Measurements from ENCODE around the gene C1GALT1. TPM values are rescaled to one million over a fixed set of nuclear protein-coding genes. Genes with fewer than 3 reads are reported as not detected.

The C1GALT1 gene
- total RNA-seq, 1 experiment from 2014 or later: 52.2 TPM

- BruUV-seq (replicated peaks): no TSS peak
- POLR2A ChIA-PET: no interaction called here
- no peak overlapping the region for H3K4me3 Mint-ChIP-seq (ENCODE audit: unreplicated experiment)
- TF ChIP-seq, protein P1, sequence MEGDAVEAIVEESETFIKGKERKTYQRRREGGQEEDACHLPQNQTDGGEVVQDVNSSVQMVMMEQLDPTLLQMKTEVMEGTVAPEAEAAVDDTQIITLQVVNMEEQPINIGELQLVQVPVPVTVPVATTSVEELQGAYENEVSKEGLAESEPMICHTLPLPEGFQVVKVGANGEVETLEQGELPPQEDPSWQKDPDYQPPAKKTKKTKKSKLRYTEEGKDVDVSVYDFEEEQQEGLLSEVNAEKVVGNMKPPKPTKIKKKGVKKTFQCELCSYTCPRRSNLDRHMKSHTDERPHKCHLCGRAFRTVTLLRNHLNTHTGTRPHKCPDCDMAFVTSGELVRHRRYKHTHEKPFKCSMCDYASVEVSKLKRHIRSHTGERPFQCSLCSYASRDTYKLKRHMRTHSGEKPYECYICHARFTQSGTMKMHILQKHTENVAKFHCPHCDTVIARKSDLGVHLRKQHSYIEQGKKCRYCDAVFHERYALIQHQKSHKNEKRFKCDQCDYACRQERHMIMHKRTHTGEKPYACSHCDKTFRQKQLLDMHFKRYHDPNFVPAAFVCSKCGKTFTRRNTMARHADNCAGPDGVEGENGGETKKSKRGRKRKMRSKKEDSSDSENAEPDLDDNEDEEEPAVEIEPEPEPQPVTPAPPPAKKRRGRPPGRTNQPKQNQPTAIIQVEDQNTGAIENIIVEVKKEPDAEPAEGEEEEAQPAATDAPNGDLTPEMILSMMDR (IDR thresholded peaks at IDR 0.05; ENCODE audit: insufficient read depth in 1 of 2, low read depth in 1 of 2, low read length in 1 of 2, severe bottlenecking in 1 of 2, unreplicated experiment in 1 of 2): no peak
- peaks cover 14% of the 10 kb centered on the region for H3K4me1 Mint-ChIP-seq (ENCODE audit: low read depth, unreplicated experiment)
- Histone ChIP-seq H3K4me1 (peaks cover 9% of the 10 kb centered on the region), H3K4me3 (ENCODE audit: low read depth, low read length) (no peak overlapping the region), H3K36me3 (ENCODE audit: control insufficient read depth, insufficient read depth, low read length) (no peaks in the 10 kb centered on the region; the same call in 1 of the 2 replicates), H3K9me3 (peaks cover 3% of the 10 kb centered on the region), H3K27me3 (replicated peaks; ENCODE audit: control insufficient read depth, insufficient read depth, low read length) (no peaks in the 10 kb centered on the region)
- DNase-seq: no peak
- no peak overlapping the region for H3K27ac Mint-ChIP-seq (ENCODE audit: unreplicated experiment)
- intact Hi-C loops (cut with micrococcal nuclease; ENCODE audit: unreplicated experiment): no loop called here
- no peaks in the 10 kb centered on the region for H3K27me3 Mint-ChIP-seq (ENCODE audit: insufficient read depth, unreplicated experiment)
- CTCF ChIA-PET: no interaction called here
- peaks cover 53% of the 10 kb centered on the region for H3K36me3 Mint-ChIP-seq (ENCODE audit: insufficient read depth, unreplicated experiment)
- peaks cover 9% of the 10 kb centered on the region for H3K9me3 Mint-ChIP-seq (ENCODE audit: unreplicated experiment)
Measured at GRCh38 chr7:7216279-7216678, 33.9 kb downstream of the C1GALT1 start.

DNA sequence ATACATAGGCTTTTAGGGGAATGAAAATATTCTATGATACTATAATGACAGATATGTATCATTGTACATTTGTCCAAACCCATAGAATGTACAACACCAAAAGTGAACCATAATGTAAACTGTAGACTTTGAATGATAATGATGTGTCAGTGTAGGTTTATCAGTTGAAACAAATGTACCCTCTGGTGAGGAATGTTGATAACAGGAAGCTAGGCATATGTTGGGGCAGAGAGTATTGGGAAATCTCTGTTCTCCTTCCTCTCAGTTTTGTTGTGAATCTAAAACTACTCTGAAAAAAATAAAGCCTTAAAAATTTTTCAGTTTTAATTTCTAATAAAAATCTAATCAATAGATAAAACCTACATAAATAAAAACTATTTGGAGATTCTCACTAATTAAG lies 36.9 kb downstream of the C1GALT1 start:
- H3K36me3 Mint-ChIP-seq (ENCODE audit: insufficient read depth, unreplicated experiment): peaks cover 37% of the 10 kb centered on the region
- Histone ChIP-seq H3K4me3 (ENCODE audit: low read depth, low read length) (no peak overlapping the region), H3K4me1 (peaks cover 10% of the 10 kb centered on the region), H3K9me3 (no peaks in the 10 kb centered on the region), H3K27me3 (replicated peaks; ENCODE audit: control insufficient read depth, insufficient read depth, low read length) (no peaks in the 10 kb centered on the region), H3K36me3 (ENCODE audit: control insufficient read depth, insufficient read depth, low read length) (no peaks in the 10 kb centered on the region; the same call in 1 of the 2 replicates)
- no peak for DNase-seq
- H3K9me3 Mint-ChIP-seq (ENCODE audit: unreplicated experiment): no peaks in the 10 kb centered on the region
- H3K27me3 Mint-ChIP-seq (ENCODE audit: insufficient read depth, unreplicated experiment): no peaks in the 10 kb centered on the region
- POLR2A ChIA-PET: no interaction called here
- no peak overlapping the region for H3K4me3 Mint-ChIP-seq (ENCODE audit: unreplicated experiment)
- intact Hi-C loops (cut with micrococcal nuclease; ENCODE audit: unreplicated experiment): no loop called here
- H3K27ac Mint-ChIP-seq (ENCODE audit: unreplicated experiment): no peak overlapping the region
- CTCF ChIA-PET: no interaction called here
- BruUV-seq (replicated peaks): no TSS peak
- H3K4me1 Mint-ChIP-seq (ENCODE audit: low read depth, unreplicated experiment): peaks cover 17% of the 10 kb centered on the region
- TF ChIP-seq, protein P1 (IDR thresholded peaks at IDR 0.05; ENCODE audit: insufficient read depth in 1 of 2, low read depth in 1 of 2, low read length in 1 of 2, severe bottlenecking in 1 of 2, unreplicated experiment in 1 of 2): no peak

GRCh38 chr7:7220821-7221220 lies 38.5 kb downstream of the C1GALT1 start:
- POLR2A ChIA-PET: no interaction called here
- H3K36me3 Mint-ChIP-seq (ENCODE audit: insufficient read depth, unreplicated experiment): peaks cover 26% of the 10 kb centered on the region
- no peak overlapping the region for H3K4me3 Mint-ChIP-seq (ENCODE audit: unreplicated experiment)
- peaks cover 17% of the 10 kb centered on the region for H3K4me1 Mint-ChIP-seq (ENCODE audit: low read depth, unreplicated experiment)
- H3K4me3 ChIP-seq (ENCODE audit: low read depth, low read length): no peak overlapping the region
- CTCF ChIA-PET: no interaction called here
- no peaks in the 10 kb centered on the region for H3K27me3 Mint-ChIP-seq (ENCODE audit: insufficient read depth, unreplicated experiment)
- H3K36me3 ChIP-seq (ENCODE audit: control insufficient read depth, insufficient read depth, low read length): no peaks in the 10 kb centered on the region; the same call in 1 of the 2 replicates
- no peaks in the 10 kb centered on the region for H3K27me3 ChIP-seq (replicated peaks; ENCODE audit: control insufficient read depth, insufficient read depth, low read length)
- no peaks in the 10 kb centered on the region for H3K9me3 Mint-ChIP-seq (ENCODE audit: unreplicated experiment)
- DNase-seq: no peak
- BruUV-seq (replicated peaks): no TSS peak
- 0 out of 2 replicates have a peak, but pooled peaks cover 7% of the 10 kb centered on the region for H3K9me3 ChIP-seq
- H3K27ac Mint-ChIP-seq (ENCODE audit: unreplicated experiment): no peak overlapping the region
- intact Hi-C loops (cut with micrococcal nuclease; ENCODE audit: unreplicated experiment): no loop called here
- peaks cover 14% of the 10 kb centered on the region for H3K4me1 ChIP-seq
- TF ChIP-seq, protein P1 (IDR thresholded peaks at IDR 0.05; ENCODE audit: insufficient read depth in 1 of 2, low read depth in 1 of 2, low read length in 1 of 2, severe bottlenecking in 1 of 2, unreplicated experiment in 1 of 2): no peak

Measured in Caco-2 (cell line).